ENCODE results near the gene A4GNT. TPM values are rescaled to one million over a fixed set of nuclear protein-coding genes. Genes with fewer than 3 reads are reported as not detected.

Gene A4GNT
- total and polyA plus RNA-seq, 8 donors = 0.62 to 19.8 (median 7.2) TPM; not detected in 1

DNA sequence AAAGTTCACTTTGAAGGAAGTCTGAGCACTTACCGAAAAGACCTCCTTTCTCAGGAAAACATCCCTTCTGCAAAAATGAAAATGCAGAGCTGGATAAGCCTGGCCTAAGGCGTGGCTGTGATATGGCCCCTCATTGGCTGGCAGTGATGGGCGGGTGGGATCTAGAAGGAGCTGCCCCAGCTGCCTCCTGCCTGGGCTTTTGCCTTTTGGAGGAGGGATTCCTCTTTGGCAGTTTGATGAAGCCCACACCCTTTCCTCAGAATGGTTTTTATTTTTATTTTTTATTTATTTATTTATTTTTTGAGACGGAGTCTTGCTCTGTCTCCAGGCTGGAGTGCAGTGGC is 12.8 kb downstream of the A4GNT start:
- 38 to 58% (median 44%) methylated on average over 4 of the region's 4 CpGs for WGBS, 5 donors
- Histone ChIP-seq H3K36me3 (no peaks in the 10 kb centered on the region), H3K4me1 (peaks cover 3 to 37% (median 18%) of the 10 kb centered on the region in 4 donors), H3K27me3 (peaks cover 0 to 8% (median 0%) of the 10 kb centered on the region in 3 donors), H3K9me3 (no peaks in the 10 kb centered on the region), H3K4me3 (no peak overlapping the region), H3K27ac (peak overlapping the region in 1 of 5 donors; percentile 27)
- peak in 1 of 2 donors; percentile 17 for DNase-seq
- TF ChIP-seq EP300 (IDR thresholded peaks at IDR 0.05) = no peak
- no peak for TF ChIP-seq POLR2AphosphoS5 (IDR thresholded peaks at IDR 0.05)
- no peak for TF ChIP-seq POLR2A (IDR thresholded peaks at IDR 0.05)
- TF ChIP-seq, protein P1, sequence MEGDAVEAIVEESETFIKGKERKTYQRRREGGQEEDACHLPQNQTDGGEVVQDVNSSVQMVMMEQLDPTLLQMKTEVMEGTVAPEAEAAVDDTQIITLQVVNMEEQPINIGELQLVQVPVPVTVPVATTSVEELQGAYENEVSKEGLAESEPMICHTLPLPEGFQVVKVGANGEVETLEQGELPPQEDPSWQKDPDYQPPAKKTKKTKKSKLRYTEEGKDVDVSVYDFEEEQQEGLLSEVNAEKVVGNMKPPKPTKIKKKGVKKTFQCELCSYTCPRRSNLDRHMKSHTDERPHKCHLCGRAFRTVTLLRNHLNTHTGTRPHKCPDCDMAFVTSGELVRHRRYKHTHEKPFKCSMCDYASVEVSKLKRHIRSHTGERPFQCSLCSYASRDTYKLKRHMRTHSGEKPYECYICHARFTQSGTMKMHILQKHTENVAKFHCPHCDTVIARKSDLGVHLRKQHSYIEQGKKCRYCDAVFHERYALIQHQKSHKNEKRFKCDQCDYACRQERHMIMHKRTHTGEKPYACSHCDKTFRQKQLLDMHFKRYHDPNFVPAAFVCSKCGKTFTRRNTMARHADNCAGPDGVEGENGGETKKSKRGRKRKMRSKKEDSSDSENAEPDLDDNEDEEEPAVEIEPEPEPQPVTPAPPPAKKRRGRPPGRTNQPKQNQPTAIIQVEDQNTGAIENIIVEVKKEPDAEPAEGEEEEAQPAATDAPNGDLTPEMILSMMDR (IDR thresholded peaks at IDR 0.05) = no peak
- intact Hi-C loops (cut with DNase I; ENCODE audit: low total_unique reads) = loop anchor here (5.0 kb wide), 1 partner anchor 52 kb away; no protein-coding TSS in a partner anchor

DNA sequence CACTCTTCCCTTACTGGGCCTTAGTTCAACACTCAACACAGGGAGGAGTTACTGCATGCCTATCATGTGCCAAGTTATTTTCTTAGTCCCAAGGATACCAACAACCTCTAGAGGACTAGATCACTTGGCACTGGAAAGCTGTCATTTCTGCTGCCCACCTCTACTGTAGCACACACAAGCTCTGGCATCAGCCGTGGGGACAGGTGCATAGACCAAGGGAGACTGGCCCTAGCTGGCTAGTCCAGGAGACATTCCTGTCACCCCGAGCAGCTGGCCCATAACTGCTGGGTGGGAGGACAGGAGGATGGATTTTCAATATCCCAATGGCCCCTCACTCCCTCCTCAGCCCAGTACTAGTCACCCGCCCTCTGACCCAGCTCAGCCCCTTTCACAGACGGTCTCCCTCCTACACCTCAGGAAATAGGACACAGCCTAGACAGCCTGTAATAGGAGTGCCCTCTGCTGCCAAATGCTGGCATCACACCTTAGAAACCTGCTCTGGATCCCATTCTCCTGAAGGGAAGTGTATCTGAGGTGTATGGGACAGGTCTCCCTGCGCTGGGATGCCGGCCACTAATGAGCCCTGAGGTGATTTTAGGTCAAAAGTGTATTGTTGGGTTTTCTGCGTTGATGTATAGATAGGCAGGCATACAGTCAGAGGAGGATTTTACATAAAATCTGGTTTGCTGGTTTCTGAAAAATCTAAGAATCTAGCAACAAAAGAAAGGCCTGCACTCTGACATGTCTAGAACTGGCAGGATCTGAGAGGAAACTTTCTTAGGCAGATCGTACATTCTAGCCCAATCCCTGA is 13.4 kb downstream of the A4GNT start:
- Histone ChIP-seq H3K27me3 (peaks cover 0 to 8% (median 0%) of the 10 kb centered on the region in 3 donors), H3K9me3 (no peaks in the 10 kb centered on the region), H3K4me3 (no peak overlapping the region), H3K4me1 (peaks cover 7 to 40% (median 24%) of the 10 kb centered on the region in 4 donors), H3K36me3 (no peaks in the 10 kb centered on the region), H3K27ac (peak overlapping the region in 1 of 5 donors; percentile 27)
- TF ChIP-seq, protein P1 (IDR thresholded peaks at IDR 0.05) = peak in 5 of 7 experiments; percentile 61 to 83 (median 74)
- no peak for TF ChIP-seq POLR2A (IDR thresholded peaks at IDR 0.05)
- intact Hi-C loops (cut with DNase I; ENCODE audit: low total_unique reads) = loop anchor here (5.0 kb wide), 1 partner anchor 52 kb away; no protein-coding TSS in a partner anchor
- WGBS, 5 donors = 22 to 28% (median 25%) methylated on average over 7 to 8 of the region's 8 CpGs
- peak; percentile 83 to 88 for DNase-seq

DNA sequence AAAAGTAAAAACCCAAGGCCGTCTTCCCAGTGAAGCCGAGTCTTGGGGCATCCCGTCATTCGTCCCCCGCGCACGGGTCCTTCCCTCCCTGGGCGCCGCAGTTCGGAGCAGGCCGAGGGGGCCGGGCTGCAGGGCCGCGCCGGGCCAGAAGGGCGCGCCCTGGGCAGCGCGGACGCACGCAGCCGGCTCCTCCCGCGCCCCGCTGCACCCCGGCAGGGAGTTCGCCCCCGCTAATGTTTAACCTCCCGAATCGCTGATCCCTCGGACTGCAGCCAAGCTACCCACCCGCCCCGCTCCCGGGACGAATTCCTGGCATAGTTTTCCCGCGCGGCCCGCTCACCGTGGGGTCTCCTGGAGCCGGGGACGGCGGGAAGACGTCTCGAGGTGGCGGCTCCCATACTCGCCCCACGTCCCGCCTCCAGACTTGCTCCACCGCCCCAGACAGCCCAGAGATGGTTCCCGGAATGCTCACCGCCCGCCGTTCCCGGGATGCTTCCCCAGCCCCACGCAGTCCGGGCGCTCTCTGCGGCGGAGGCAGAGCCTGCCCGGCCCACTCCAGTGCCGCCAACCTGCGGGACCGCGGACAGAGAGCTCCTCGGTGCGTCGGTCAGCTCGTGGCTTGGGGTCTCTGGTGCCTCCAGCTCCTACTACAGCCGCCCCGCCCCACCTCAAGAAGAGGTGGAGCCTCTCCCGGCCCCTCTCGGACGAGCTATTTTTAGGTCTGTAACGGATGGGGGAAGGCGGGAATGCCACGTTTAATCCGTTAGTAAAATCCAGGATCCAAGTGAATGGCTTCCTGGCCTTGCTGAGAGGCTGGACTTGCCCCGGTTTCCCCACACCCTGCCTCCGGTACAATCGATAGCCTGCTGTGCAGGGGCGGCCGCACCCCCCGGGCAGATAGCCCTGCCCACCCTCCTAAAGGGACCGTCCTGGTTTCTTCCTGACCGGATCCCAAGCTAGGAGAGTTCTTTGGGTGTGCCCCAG is 16.9 kb downstream of the A4GNT start, which contains the start of gene DZIP1L:
Gene DZIP1L, minus strand, starts transcription at position 621 of the 984 bp plus-strand sequence. CDS start 11,637 bp downstream, outside the sequence.
- H3K27ac ChIP-seq = peak within 1 kb of the TSS; percentile 77 to 89 (median 85)
- intact Hi-C loops (cut with DNase I; ENCODE audit: low total_unique reads) = loop anchor here (5.0 kb wide), 1 partner anchor 48 kb away; no protein-coding TSS in a partner anchor
- 0 to 2% (median 0%) methylated on average over 59 to 86 of the region's 86 CpGs for WGBS, 5 donors
- TF ChIP-seq, protein P1 (IDR thresholded peaks at IDR 0.05) = peak in 3 of 7 experiments; percentile 55 to 78 (median 72)
- no peak for TF ChIP-seq POLR2AphosphoS5 (IDR thresholded peaks at IDR 0.05)
- H3K4me1 ChIP-seq = peaks cover 10 to 55% (median 29%) of the 10 kb centered on the region in 4 donors
- H3K4me3 ChIP-seq = peak within 1 kb of the TSS; percentile 60 to 79 (median 75)
- no peaks in the 10 kb centered on the region for H3K9me3 ChIP-seq
- DNase-seq = peak; percentile 56 to 87
- peaks cover 0 to 4% (median 0%) of the 10 kb centered on the region in 4 donors for H3K36me3 ChIP-seq
- peaks cover 0 to 8% (median 0%) of the 10 kb centered on the region in 3 donors for H3K27me3 ChIP-seq

Data from stomach (tissue), 9 donors.